Astrocyte of the cerebellum (primary cell): ENCODE data around the gene PAPSS1.

Experiments
- DNase-seq: peaks from one replicate; pipeline ENCODE4 v3.0.0-alpha.2; 2011; ENCODE audit warnings: low read depth
- H3K4me3 ChIP-seq: 2 replicates; pipeline ENCODE4 v1.5.1; 2011; ENCODE audit warnings: mild to moderate bottlenecking, low read depth, low read length, moderate library complexity
- in situ Hi-C: cut with HindIII; loops from 2 replicates; pipeline ENCODE4 v1.10.0; 2017; ENCODE audit warnings: low sequenced_read_pairs
- TF ChIP-seq, protein P1 (sequence below): IDR thresholded peaks from 2 replicates; pipeline ENCODE4 v1.5.1; 2012; ENCODE audit warnings: low read length, low read depth, moderate library complexity, mild to moderate bottlenecking; ENCODE audit errors: missing control alignments

The PAPSS1 gene

GRCh38 chr4:107640197-107640596 lies 79.8 kb downstream of the PAPSS1 start:
- TF ChIP-seq, protein P1, sequence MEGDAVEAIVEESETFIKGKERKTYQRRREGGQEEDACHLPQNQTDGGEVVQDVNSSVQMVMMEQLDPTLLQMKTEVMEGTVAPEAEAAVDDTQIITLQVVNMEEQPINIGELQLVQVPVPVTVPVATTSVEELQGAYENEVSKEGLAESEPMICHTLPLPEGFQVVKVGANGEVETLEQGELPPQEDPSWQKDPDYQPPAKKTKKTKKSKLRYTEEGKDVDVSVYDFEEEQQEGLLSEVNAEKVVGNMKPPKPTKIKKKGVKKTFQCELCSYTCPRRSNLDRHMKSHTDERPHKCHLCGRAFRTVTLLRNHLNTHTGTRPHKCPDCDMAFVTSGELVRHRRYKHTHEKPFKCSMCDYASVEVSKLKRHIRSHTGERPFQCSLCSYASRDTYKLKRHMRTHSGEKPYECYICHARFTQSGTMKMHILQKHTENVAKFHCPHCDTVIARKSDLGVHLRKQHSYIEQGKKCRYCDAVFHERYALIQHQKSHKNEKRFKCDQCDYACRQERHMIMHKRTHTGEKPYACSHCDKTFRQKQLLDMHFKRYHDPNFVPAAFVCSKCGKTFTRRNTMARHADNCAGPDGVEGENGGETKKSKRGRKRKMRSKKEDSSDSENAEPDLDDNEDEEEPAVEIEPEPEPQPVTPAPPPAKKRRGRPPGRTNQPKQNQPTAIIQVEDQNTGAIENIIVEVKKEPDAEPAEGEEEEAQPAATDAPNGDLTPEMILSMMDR: no peak
- H3K4me3 ChIP-seq: no peak overlapping the region
- in situ Hi-C loops: no loop called here
- no peak for DNase-seq

DNA sequence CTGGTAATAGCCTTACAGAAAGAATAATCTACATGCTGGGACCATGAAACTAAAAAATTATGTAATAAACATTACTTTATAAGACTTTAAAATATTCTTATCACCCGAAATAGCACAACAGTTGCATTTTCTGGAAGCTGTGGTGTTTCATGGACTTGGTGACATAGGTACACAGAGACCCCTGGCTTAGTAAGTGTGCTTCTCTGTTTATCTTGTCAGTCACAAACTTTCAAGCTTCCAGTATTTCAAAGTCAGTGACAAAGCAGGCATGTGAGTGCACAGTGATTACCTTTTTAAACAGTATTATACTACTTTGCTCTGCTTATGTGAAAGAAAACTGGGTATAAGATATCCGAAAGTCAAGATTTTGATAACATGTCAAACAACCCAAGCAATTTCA lies 84.3 kb downstream of the PAPSS1 start:
- in situ Hi-C loops: no loop called here
- H3K4me3 ChIP-seq: no peak overlapping the region
- TF ChIP-seq, protein P1: no peak
- DNase-seq: no peak

DNA sequence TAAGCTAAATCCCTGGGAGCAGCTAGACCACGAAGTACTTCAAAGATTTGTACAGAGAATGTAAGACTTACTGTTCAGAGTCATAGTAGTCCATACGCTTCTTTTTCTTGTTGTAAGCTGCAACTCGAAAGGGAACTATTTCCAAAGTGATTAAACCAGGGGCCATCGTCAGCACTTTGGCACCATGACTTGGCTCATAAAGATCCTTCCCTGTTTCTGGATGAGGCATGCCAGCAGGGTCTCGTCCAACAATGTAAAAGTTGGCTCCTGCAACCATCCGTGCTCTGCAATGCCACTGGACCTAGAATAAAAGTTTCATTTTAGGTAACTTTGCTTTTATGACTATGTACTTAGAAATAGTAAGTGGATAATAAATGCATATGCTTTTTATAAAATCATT lies 88.5 kb downstream of the PAPSS1 start:
- TF ChIP-seq, protein P1: no peak
- in situ Hi-C loops: no loop called here
- no peak for DNase-seq
- no peak overlapping the region for H3K4me3 ChIP-seq

- in situ Hi-C loops: no loop called here
- H3K4me3 ChIP-seq: no peak overlapping the region
- no peak for DNase-seq
- TF ChIP-seq, protein P1: no peak
These were observed 89.8 kb downstream of the PAPSS1 start for GRCh38 chr4:107630185-107630705.

DNA sequence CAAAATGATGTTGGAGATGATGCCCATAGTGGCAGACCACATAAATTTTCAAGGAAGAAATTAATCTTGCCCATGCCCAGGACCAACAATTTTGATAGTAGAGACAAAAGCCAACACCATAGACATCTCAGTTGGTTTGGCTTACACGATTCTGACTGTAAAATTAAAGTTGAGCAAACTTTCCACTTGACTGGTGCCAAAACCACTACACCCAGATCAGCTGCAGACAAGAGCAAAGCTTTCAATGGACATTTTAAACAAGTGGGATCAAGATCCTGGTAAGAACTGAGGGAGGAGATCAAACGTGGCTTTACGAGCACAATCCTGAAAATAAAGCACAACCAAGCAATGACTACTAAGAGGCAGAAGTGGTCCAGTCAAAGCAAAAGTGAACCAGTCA lies 90.7 kb downstream of the PAPSS1 start:
- in situ Hi-C loops: no loop called here
- TF ChIP-seq, protein P1: no peak
- no peak for DNase-seq
- no peak overlapping the region for H3K4me3 ChIP-seq

DNA sequence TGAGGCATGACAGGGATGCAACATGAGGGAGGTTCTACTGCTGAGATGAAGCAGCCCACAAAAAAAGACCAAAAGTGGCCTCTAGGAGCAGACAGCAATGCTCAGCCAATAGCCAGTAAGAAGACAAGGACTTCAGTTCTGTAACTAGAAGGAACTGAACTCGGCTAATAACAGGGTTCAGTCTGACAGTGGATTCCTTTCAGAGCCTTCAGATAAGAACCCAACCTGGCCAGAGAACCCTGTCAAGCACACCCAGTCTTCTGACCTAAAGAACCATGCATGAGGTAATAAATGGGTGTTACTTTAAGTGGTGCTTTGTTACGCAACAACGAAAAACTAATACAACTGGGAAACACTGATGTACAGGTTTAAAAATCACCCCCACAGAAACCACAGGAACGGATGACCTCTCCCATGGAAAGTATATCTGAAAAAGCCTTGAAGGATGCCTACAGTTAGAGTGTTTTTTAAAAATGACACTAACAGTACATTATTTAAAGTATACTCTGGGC lies 94.6 kb downstream of the PAPSS1 start:
- TF ChIP-seq, protein P1: no peak
- DNase-seq: no peak
- H3K4me3 ChIP-seq: no peak overlapping the region
- in situ Hi-C loops: no loop called here

- in situ Hi-C loops: no loop called here
- H3K4me3 ChIP-seq: no peak overlapping the region
- no peak for DNase-seq
- TF ChIP-seq, protein P1: no peak
These were observed 96.0 kb downstream of the PAPSS1 start for GRCh38 chr4:107624024-107624423.
